Heart left ventricle (tissue), 13 donors: ENCODE data around the gene MEF2B.

Source experiments
- CTCF ChIP-seq, 12 donors: fragments of 200-600 bp; sonication (generic) in 4 of 12; IDR thresholded peaks; one replicate each; pipeline versions ENCODE4 v1.5.0 to v1.8.0; 2018 to 2022; ENCODE audit warnings: antibody characterized with exemption in 12 of 12, mild to moderate bottlenecking in 5 of 12
- POLR2A ChIP-seq, 2 donors: fragments of 450-650 bp; IDR thresholded peaks; one replicate each; pipeline ENCODE4 v1.6.1; 2017; ENCODE audit warnings: antibody characterized with exemption in 2 of 2, mild to moderate bottlenecking in 2 of 2, moderate library complexity in 2 of 2
- donor health status: ischemic (EF 13 %, LVEDD 7.1; RV severe dilation, severe dysfunction).
- donor health status: DM: no; HTN: yes; CAD: no.
- donor health status: DM: no; HTN: no; CAD: no.
- donor health status: ischemic (EF 25% LVEDD 6.9; RV normal size, moderate dysfunction).
- donor health status: ischemic (EF 25% LVEDD 5.7; RV mildly dilated, moderate dysfunction).
- donor health status: ischemic (EF 35%, LVEDD 5.7; RV mildly dilated, moderate dysfunction).
- donor health status: nonischemic (EF 11% LVEDD 7.7; RV severe dilation, severe dysfunction).
- donor health status: DM: yes; HTN: yes; CAD: no.
- donor health status: PGD.
- donor health status: ischemic (EF 29% LVEDD 5.4; RV normal size, mild dysfunction).
- donor health status: nonischemic (EF 23%, LVEDD 6.1; RV moderate dilation, normal function).

GRCh38 chr19:19107654-19108053 is 62.4 kb downstream of the MEF2B start:
- no peak for TF ChIP-seq CTCF (IDR thresholded peaks at IDR 0.05)
- no peak for TF ChIP-seq POLR2A (IDR thresholded peaks at IDR 0.05)
